HepG2 (cell line): ENCODE data around the gene CARHSP1. TPM values are rescaled to one million over a fixed set of nuclear protein-coding genes. Genes with fewer than 3 reads are reported as not detected.
A peak's percentile ranks its signal among the peaks of the same experiment; 100 is the strongest.

Source experiments
- ASH2L ChIP-seq: fragments of 300-600, 200-600 bp; sonication (generic); IDR thresholded peaks from 2 replicates; pipeline ENCODE4 v1.7.0; 2017; ENCODE audit warnings: low read depth, mild to moderate bottlenecking, moderate library complexity, mixed read lengths, low read length; ENCODE audit not compliant: insufficient read length
- CBX1 ChIP-seq: IDR thresholded peaks from one replicate; pipeline ENCODE4 v1.6.1; 2016; ENCODE audit warnings: antibody characterized with exemption, low read depth
- ESRRA ChIP-seq: sonication (generic); formaldehyde crosslinking; IDR thresholded peaks from 2 replicates; pipeline ENCODE4 v1.5.1; 2020; ENCODE audit warnings: mild to moderate bottlenecking, low read depth, missing genetic modification reagents
- FOXM1 ChIP-seq: sonication (generic); formaldehyde crosslinking; IDR thresholded peaks from 2 replicates; pipeline ENCODE4 v1.5.0; 2020; ENCODE audit warnings: missing genetic modification reagents
- GATAD2A ChIP-seq: IDR thresholded peaks from 2 replicates; pipeline ENCODE4 v1.6.1; 2016
- GMEB2 ChIP-seq: IDR thresholded peaks from 2 replicates; pipeline ENCODE4 v1.6.1; 2016; ENCODE audit warnings: missing biosample characterization, missing genetic modification reagents, low read depth
- HNF1A ChIP-seq, 2 experiments: sonication (generic) in 1 of 2; formaldehyde crosslinking in 1 of 2; IDR thresholded peaks; 2 replicates each; pipeline versions ENCODE4 v1.4.0 to v1.6.1; 2016 to 2020; ENCODE audit warnings: borderline replicate concordance in 1 of 2, low read depth in 1 of 2, mild to moderate bottlenecking in 1 of 2, missing genetic modification reagents in 1 of 2
- MED13 ChIP-seq: sonication (generic); formaldehyde crosslinking; IDR thresholded peaks from 2 replicates; pipeline ENCODE4 v1.5.0; 2020; ENCODE audit warnings: missing genetic modification reagents
- PHF5A ChIP-seq: IDR thresholded peaks from one replicate; pipeline ENCODE4 v1.6.1; 2018; ENCODE audit warnings: low read depth, missing genetic modification reagents; ENCODE audit not compliant: unreplicated experiment
- PPARG ChIP-seq: conservative IDR thresholded peaks from 2 replicates; pipeline ENCODE4 v1.6.1; 2016; ENCODE audit warnings: missing biosample characterization, missing genetic modification reagents
- RARA ChIP-seq: IDR thresholded peaks from 2 replicates; pipeline ENCODE4 v1.6.1; 2016; ENCODE audit warnings: missing genetic modification reagents, missing compliant biosample characterization
- RBAK ChIP-seq: sonication (generic); formaldehyde crosslinking; IDR thresholded peaks from 2 replicates; pipeline ENCODE4 v1.5.1; 2020; ENCODE audit warnings: mild to moderate bottlenecking, missing genetic modification reagents
- SIX1 ChIP-seq: sonication (generic); formaldehyde crosslinking; IDR thresholded peaks from 2 replicates; pipeline ENCODE4 v1.4.0; 2020; ENCODE audit warnings: missing genetic modification reagents, borderline replicate concordance
- ZC3H13 ChIP-seq: sonication (generic); formaldehyde crosslinking; IDR thresholded peaks from 2 replicates; pipeline ENCODE4 v1.8.1; 2023; ENCODE audit warnings: mild to moderate bottlenecking, missing genetic modification reagents, moderate library complexity
- ZNF256 ChIP-seq: sonication (generic); formaldehyde crosslinking; conservative IDR thresholded peaks from 2 replicates; pipeline ENCODE4 v1.4.0; 2020; ENCODE audit warnings: missing genetic modification reagents
- ZNF557 ChIP-seq: sonication (generic); formaldehyde crosslinking; IDR thresholded peaks from 2 replicates; pipeline ENCODE4 v1.4.0; 2020; ENCODE audit warnings: missing genetic modification reagents
- ZNF616 ChIP-seq: sonication (generic); formaldehyde crosslinking; IDR thresholded peaks from 2 replicates; pipeline ENCODE4 v1.5.0; 2020; ENCODE audit warnings: low read depth, mild to moderate bottlenecking, missing genetic modification reagents
- ZNF737 ChIP-seq: sonication (generic); formaldehyde crosslinking; IDR thresholded peaks from 2 replicates; pipeline ENCODE4 v1.5.0; 2020; ENCODE audit warnings: missing genetic modification reagents, mild to moderate bottlenecking, borderline replicate concordance
- ZNF746 ChIP-seq: sonication (generic); formaldehyde crosslinking; IDR thresholded peaks from 2 replicates; pipeline ENCODE4 v1.8.0; 2022; ENCODE audit warnings: mild to moderate bottlenecking, missing genetic modification reagents
- ZSCAN21 ChIP-seq: sonication (generic); formaldehyde crosslinking; IDR thresholded peaks from 2 replicates; pipeline ENCODE4 v1.8.0; 2022; ENCODE audit warnings: mild to moderate bottlenecking, missing genetic modification reagents, moderate library complexity, borderline replicate concordance
- polyA plus RNA-seq, 8 experiments: library from polyadenylated mRNA; depleted of rRNA in 3 of 8; stranded (reverse) in 7 of 8; unstranded in 1 of 8; fragments of >200 nt; fragmentation: Illumina TruSeq in 4 of 8; extraction: Trizol in 4 of 8; gene quantifications; 2 replicates each; pipeline versions ENCODE4 v1.2.1 to v1.2.3, GENCODE V29; 2011 to 2016; ENCODE audit warnings: low read depth in 4 of 8, missing spikeins in 1 of 8, mixed read lengths in 1 of 8; ENCODE audit not compliant: insufficient read depth in 1 of 8
- total RNA-seq, 5 experiments: library from RNA; depleted of rRNA; stranded (reverse); fragments of >200 nt; fragmentation: Illumina TruSeq; extraction: Trizol; gene quantifications; 2 replicates each; pipeline ENCODE4 v1.2.3, GENCODE V29; 2016; ENCODE audit warnings: low read depth in 1 of 5
- TF ChIP-seq, protein P1 (sequence below): IDR thresholded peaks from 2 replicates; pipeline ENCODE4 v1.6.1; 2016; ENCODE audit warnings: mild to moderate bottlenecking
- TF ChIP-seq, protein P2 (sequence below): sonication (generic); formaldehyde crosslinking; IDR thresholded peaks from 2 replicates; pipeline ENCODE4 v1.5.0; 2020; ENCODE audit warnings: missing genetic modification reagents

CARHSP1 gene
- total and polyA plus RNA-seq, 2 of the 13 experiments (the other 11 are each of a cell fraction or from before 2014, with no cell fraction given), result 173 to 345 TPM

GRCh38 chr16:8869212-8869987, 594 bp upstream of the CARHSP1 start (continued):
- TF ChIP-seq, protein P1, sequence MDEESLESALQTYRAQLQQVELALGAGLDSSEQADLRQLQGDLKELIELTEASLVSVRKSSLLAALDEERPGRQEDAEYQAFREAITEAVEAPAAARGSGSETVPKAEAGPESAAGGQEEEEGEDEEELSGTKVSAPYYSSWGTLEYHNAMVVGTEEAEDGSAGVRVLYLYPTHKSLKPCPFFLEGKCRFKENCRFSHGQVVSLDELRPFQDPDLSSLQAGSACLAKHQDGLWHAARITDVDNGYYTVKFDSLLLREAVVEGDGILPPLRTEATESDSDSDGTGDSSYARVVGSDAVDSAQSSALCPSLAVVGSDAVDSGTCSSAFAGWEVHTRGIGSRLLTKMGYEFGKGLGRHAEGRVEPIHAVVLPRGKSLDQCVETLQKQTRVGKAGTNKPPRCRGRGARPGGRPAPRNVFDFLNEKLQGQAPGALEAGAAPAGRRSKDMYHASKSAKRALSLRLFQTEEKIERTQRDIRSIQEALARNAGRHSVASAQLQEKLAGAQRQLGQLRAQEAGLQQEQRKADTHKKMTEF, result peak; percentile 85
- TF ChIP-seq RBAK, result no peak
- no peak for TF ChIP-seq ZC3H13 (CRISPR knock-in tag)
- peak; percentile 37; the same call in 1 of the 2 replicates for TF ChIP-seq ZNF557 (CRISPR knock-in tag)
- TF ChIP-seq, protein P2, sequence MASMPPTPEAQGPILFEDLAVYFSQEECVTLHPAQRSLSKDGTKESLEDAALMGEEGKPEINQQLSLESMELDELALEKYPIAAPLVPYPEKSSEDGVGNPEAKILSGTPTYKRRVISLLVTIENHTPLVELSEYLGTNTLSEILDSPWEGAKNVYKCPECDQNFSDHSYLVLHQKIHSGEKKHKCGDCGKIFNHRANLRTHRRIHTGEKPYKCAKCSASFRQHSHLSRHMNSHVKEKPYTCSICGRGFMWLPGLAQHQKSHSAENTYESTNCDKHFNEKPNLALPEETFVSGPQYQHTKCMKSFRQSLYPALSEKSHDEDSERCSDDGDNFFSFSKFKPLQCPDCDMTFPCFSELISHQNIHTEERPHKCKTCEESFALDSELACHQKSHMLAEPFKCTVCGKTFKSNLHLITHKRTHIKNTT, result no peak
- TF ChIP-seq ZNF256 (CRISPR knock-in tag), result peak; percentile 77; the same call in 1 of the 2 replicates
- no peak; the same call in 1 of the 2 replicates for TF ChIP-seq ZSCAN21
- no peak for TF ChIP-seq GATAD2A (CRISPR knock-in tag)
- TF ChIP-seq GMEB2 (CRISPR knock-in tag), result no peak
- no peak for TF ChIP-seq CBX1
- peak; percentile 22 for TF ChIP-seq PHF5A (CRISPR knock-in tag)
- TF ChIP-seq ESRRA (CRISPR knock-in tag), result no peak
- TF ChIP-seq RARA (CRISPR knock-in tag), result peak; percentile 55; the same call in 1 of the 2 replicates
- TF ChIP-seq MED13, result peak; percentile 64; the same call in 1 of the 2 replicates
- TF ChIP-seq PPARG, result no peak
- TF ChIP-seq FOXM1, result no peak
- TF ChIP-seq ASH2L, result peak; percentile 4
- no peak for TF ChIP-seq SIX1 (CRISPR knock-in tag)
- no peak for TF ChIP-seq ZNF737
- peak; percentile 39; the same call in 1 of the 2 replicates for TF ChIP-seq ZNF746
- TF ChIP-seq HNF1A (IDR thresholded peaks at IDR 0.05; ENCODE audit: low read depth), result no peak
- TF ChIP-seq HNF1A (CRISPR knock-in tag; IDR thresholded peaks at IDR 0.05; ENCODE audit: borderline replicate concordance), result peak; percentile 37; the same call in 1 of the 2 replicates
- no peak for TF ChIP-seq ZNF616 (CRISPR knock-in tag)
